Hepatocyte (in vitro differentiated cells): ENCODE data around the gene ERC2.

Source experiments
- CTCF ChIP-seq: fragments of 200-600 bp; sonication (generic); IDR thresholded peaks from 2 replicates; pipeline ENCODE4 v1.5.1; 2016; ENCODE audit warnings: antibody characterized with exemption, mild to moderate bottlenecking; ENCODE audit not compliant: poor library complexity
- EZH2 ChIP-seq: fragments of 200-600 bp; sonication (generic); IDR thresholded peaks from 2 replicates; pipeline ENCODE4 v1.6.1; 2016; ENCODE audit warnings: antibody characterized with exemption, mild to moderate bottlenecking, borderline replicate concordance
- EZH2phosphoT487 ChIP-seq: fragments of 200-600 bp; sonication (generic); IDR thresholded peaks from one replicate; pipeline ENCODE4 v1.6.1; 2018; ENCODE audit warnings: antibody characterized with exemption, mild to moderate bottlenecking, low read depth, moderate library complexity; ENCODE audit not compliant: unreplicated experiment, severe bottlenecking

- TF ChIP-seq EZH2: no peak
- TF ChIP-seq CTCF: no peak
- no peak for TF ChIP-seq EZH2phosphoT487
Measured at GRCh38 chr3:55735976-55736375, 732.3 kb downstream of the ERC2 start.
